PC-3 (cell line): ENCODE results near the gene PARD6B. TPM values are rescaled to one million over a fixed set of nuclear protein-coding genes. Genes with fewer than 3 reads are reported as not detected.

ENCODE experiments used
- ATAC-seq: fragments of 200-7000 bp; cut with Tn5 transposase; 2 replicates; pipeline ENCODE4 v1.9.1; 2020; ENCODE audit warnings: mild to moderate bottlenecking, moderate library complexity
- Bru-seq: library from RNA; stranded (reverse); fragments of 400-500 nt; gene quantifications from one replicate; lab custom pipeline; 2021; lab: Mats Ljungman, UMichigan
- BruChase-seq, 2 experiments: library from RNA; stranded (reverse); fragments of 400-500 nt; gene quantifications; one replicate each; lab custom pipeline; 2021; lab: Mats Ljungman, UMichigan
- BruUV-seq: library from RNA; stranded (reverse); fragments of 400-500 nt; replicated peaks from 2 replicates; lab custom pipeline; 2021; lab: Mats Ljungman, UMichigan
- CTCF ChIA-PET: fragments of 300-600 bp; sonication (Branson Sonifier 250); formaldehyde crosslinking; loops from one replicate; lab custom pipeline; 2022; ENCODE audit warnings: antibody characterized with exemption; lab: Charles Lee
- POLR2A ChIA-PET: fragments of 300-600 bp; sonication (Branson Sonifier 250); formaldehyde crosslinking; loops from one replicate; lab custom pipeline; 2022; ENCODE audit warnings: antibody characterized with exemption; ENCODE audit not compliant: unreplicated experiment; lab: Charles Lee
- DNase-seq: peaks from one replicate; pipeline ENCODE4 v3.0.0-alpha.2; 2015
- H2AFZ ChIP-seq: fragments of 300-600 bp; sonication (generic); 2 replicates; pipeline ENCODE4 v1.6.0; 2016; ENCODE audit warnings: antibody characterized with exemption, low read length
- H3F3A ChIP-seq: fragments of 300-600 bp; sonication (generic); one replicate; pipeline ENCODE4 v1.6.0; 2017; ENCODE audit warnings: antibody characterized with exemption, low read length, control low read depth, mild to moderate bottlenecking; ENCODE audit not compliant: unreplicated experiment
- H3K27ac ChIP-seq: fragments of 300-600 bp; sonication (generic); 2 replicates; pipeline ENCODE4 v1.5.1; 2016; ENCODE audit warnings: mild to moderate bottlenecking, low read length
- H3K27me3 ChIP-seq: fragments of 300-600 bp; sonication (generic); 2 replicates; pipeline ENCODE4 v1.6.1; 2016; ENCODE audit warnings: low read length, mixed read lengths
- H3K36me3 ChIP-seq: fragments of 300-600 bp; sonication (generic); 2 replicates; pipeline ENCODE4 v1.6.1; 2016; ENCODE audit warnings: low read depth, mixed run types, low read length, mixed read lengths
- H3K4me1 ChIP-seq: fragments of 300-600 bp; sonication (generic); 2 replicates; pipeline ENCODE4 v1.5.1; 2016; ENCODE audit warnings: low read length; ENCODE audit not compliant: insufficient read depth
- H3K4me2 ChIP-seq: fragments of 300-600 bp; sonication (generic); 2 replicates; pipeline ENCODE4 v1.6.0; 2016; ENCODE audit warnings: low read length
- H3K4me3 ChIP-seq: fragments of 300-600 bp; sonication (generic); 2 replicates; pipeline ENCODE4 v1.5.1; 2016; ENCODE audit warnings: mild to moderate bottlenecking, low read length, mixed read lengths
- H3K79me2 ChIP-seq: fragments of 300-600 bp; sonication (generic); 2 replicates; pipeline ENCODE4 v1.6.1; 2017; ENCODE audit warnings: low read length, mixed read lengths
- H3K9ac ChIP-seq: fragments of 300-600 bp; sonication (generic); 2 replicates; pipeline ENCODE4 v1.6.0; 2016; ENCODE audit warnings: mild to moderate bottlenecking, low read length
- H3K9me2 ChIP-seq: fragments of 300-600 bp; sonication (generic); replicated peaks from 2 replicates; pipeline ENCODE4 v1.6.1; 2016; ENCODE audit warnings: mixed run types, low read length, mixed read lengths
- H3K9me3 ChIP-seq: fragments of 300-600 bp; sonication (generic); 2 replicates; pipeline ENCODE4 v1.6.1; 2016; ENCODE audit warnings: low read length, mixed read lengths
- H4K20me1 ChIP-seq: fragments of 300-600 bp; sonication (generic); 2 replicates; pipeline ENCODE4 v1.6.1; 2016; ENCODE audit warnings: low read length, mixed read lengths
- EZH2 ChIP-seq: fragments of 300-600 bp; sonication (generic); IDR thresholded peaks from one replicate; pipeline ENCODE4 v1.6.1; 2017; ENCODE audit warnings: antibody characterized with exemption, mild to moderate bottlenecking, low read length; ENCODE audit not compliant: unreplicated experiment
- EZH2phosphoT487 ChIP-seq: fragments of 300-600 bp; sonication (generic); IDR thresholded peaks from 2 replicates; pipeline ENCODE4 v1.6.1; 2018; ENCODE audit warnings: mild to moderate bottlenecking, antibody characterized with exemption, low read length, borderline replicate concordance
- intact Hi-C: fragments of 100-400 bp; cut with micrococcal nuclease; formaldehyde crosslinking; loops from 2 replicates; pipeline ENCODE4 v1.9.0; 2023
- long read RNA-seq: library from polyadenylated mRNA; unstranded; transcript quantifications from one replicate; pipeline ENCODE4 v2.0.0, GENCODE V29; 2021; ENCODE audit not compliant: unreplicated experiment
- total RNA-seq: library from RNA; depleted of rRNA; stranded (reverse); fragments of >200 nt; gene quantifications from 2 replicates; pipeline ENCODE4 v1.2.3, GENCODE V29; 2014; rRNA removed
- TF ChIP-seq, protein P1 (sequence below): fragments of 300-600 bp; sonication (generic); conservative IDR thresholded peaks from 2 replicates; pipeline ENCODE4 v1.5.1; 2017; ENCODE audit warnings: antibody characterized with exemption, low read depth, mild to moderate bottlenecking, low read length

Gene PARD6B, protein sequence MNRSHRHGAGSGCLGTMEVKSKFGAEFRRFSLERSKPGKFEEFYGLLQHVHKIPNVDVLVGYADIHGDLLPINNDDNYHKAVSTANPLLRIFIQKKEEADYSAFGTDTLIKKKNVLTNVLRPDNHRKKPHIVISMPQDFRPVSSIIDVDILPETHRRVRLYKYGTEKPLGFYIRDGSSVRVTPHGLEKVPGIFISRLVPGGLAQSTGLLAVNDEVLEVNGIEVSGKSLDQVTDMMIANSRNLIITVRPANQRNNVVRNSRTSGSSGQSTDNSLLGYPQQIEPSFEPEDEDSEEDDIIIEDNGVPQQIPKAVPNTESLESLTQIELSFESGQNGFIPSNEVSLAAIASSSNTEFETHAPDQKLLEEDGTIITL
- total RNA-seq (3.7 and 4.3 TPM in 2 replicates), Bru-seq, nascent RNA (percentile 88 among the genes with signal in this experiment), BruChase-seq, experiment 1, labeled RNA remaining after a 6-hour chase (percentile 76 among the genes with signal in this experiment), BruChase-seq, experiment 2, labeled RNA remaining after a 2-hour chase (percentile 87 among the genes with signal in this experiment)
- long read RNA-seq, full-length matches to known transcripts, result 11 of 15 reads
- long read RNA-seq, partial matches to known transcripts, result 0 of 15 reads
- long read RNA-seq, other reads (novel, unspliced or antisense), result 4 of 15 reads

DNA sequence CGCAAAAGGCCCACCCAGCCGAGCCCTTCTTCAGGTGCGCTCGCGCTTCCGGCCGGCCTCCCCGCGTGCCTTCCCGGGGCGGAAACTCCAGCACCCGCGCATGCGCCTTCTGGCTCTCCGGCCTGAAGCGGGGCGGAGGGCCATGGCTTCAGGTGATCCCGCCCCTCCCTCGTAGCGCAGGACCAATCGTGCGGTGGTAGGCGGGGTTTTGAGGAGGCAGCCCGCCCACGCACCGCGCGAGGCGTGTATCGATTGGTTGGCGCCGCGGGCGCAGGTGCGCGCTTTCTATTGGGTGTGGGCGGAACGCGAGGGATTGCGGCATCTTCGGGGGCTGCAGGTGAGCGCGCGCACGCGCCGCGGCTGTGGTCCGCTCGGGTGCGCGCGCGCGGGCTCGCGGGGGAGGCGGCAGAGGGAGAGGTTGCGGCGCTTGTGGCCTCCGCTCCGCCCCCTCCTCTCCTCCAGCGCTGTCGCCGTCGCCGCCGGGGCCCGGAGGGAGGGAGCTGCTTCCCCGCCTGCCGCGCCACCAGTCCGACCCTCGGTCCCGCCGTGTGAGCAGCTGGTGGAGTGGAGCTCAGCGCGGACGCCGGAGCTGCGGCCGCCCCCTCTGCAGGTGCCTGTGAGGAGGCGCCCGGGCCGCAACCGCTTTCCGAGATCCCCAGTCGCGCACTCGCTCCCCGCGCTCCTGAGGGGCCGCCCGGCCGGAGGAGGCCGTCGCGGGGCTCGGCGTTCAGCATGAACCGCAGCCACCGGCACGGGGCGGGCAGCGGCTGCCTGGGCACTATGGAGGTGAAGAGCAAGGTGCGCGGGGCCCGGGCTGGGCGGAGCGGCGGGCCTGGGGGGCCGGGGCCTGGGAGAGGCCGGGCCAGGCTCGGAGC lies at the start of gene PARD6B:
PARD6B (plus strand) TSS at position 526 of the 875 bp plus-strand sequence; CDS start at position 733, 207 bp downstream.
- no TSS peak for BruUV-seq
- Histone ChIP-seq H2AFZ (peak within 1 kb of the TSS; percentile 85), H4K20me1 (peaks cover 14% of the 10 kb centered on the region; the same call in 1 of the 2 replicates), H3K4me2 (peak within 1 kb of the TSS; percentile 97), H3K79me2 (peaks cover 50% of the 10 kb centered on the region), H3K4me1 (peaks cover 61% of the 10 kb centered on the region), H3K4me3 (peak within 1 kb of the TSS; percentile 79), H3K36me3 (no peaks in the 10 kb centered on the region), H3F3A (peaks cover 6% of the 10 kb centered on the region), H3K9me2 (no peaks in the 10 kb centered on the region), H3K9me3 (no peaks in the 10 kb centered on the region), H3K27ac (peak within 1 kb of the TSS; percentile 6; the same call in 1 of the 2 replicates), H3K9ac (peak within 1 kb of the TSS; percentile 75), H3K27me3 (no peaks in the 10 kb centered on the region)
- DNase-seq, result peak; percentile 100
- peak; percentile 83 for ATAC-seq
- intact Hi-C loops, result loop anchor here (1.0 to 10.0 kb wide), 4 partner anchors 14 to 616 kb away; partner anchors contain the start of gene UBE2V1
- POLR2A ChIA-PET, result no interaction called here
- TF ChIP-seq EZH2phosphoT487, result peak; percentile 88
- TF ChIP-seq, protein P1, sequence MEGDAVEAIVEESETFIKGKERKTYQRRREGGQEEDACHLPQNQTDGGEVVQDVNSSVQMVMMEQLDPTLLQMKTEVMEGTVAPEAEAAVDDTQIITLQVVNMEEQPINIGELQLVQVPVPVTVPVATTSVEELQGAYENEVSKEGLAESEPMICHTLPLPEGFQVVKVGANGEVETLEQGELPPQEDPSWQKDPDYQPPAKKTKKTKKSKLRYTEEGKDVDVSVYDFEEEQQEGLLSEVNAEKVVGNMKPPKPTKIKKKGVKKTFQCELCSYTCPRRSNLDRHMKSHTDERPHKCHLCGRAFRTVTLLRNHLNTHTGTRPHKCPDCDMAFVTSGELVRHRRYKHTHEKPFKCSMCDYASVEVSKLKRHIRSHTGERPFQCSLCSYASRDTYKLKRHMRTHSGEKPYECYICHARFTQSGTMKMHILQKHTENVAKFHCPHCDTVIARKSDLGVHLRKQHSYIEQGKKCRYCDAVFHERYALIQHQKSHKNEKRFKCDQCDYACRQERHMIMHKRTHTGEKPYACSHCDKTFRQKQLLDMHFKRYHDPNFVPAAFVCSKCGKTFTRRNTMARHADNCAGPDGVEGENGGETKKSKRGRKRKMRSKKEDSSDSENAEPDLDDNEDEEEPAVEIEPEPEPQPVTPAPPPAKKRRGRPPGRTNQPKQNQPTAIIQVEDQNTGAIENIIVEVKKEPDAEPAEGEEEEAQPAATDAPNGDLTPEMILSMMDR, result no peak
- CTCF ChIA-PET, result no interaction called here

DNA sequence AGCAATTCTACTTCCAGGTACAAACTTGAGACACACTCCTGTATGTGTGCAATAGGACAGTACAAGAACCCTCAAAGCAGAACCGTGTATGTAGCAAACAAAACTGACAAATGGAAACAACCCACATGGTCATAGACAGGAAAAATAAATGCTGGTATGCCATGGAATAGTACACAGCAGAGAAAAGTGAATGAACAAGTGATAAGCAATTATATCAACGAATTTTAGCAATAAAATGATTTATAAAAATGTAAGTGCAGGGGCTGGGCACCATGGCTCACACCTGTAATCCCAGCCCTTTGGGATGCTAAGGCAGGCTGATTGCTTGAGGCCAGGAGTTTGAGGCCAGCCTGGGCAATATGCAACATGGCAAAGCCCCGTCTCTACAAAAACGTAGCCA lies 49.3 kb upstream of the PARD6B start:
- no peak overlapping the region for H2AFZ ChIP-seq
- ATAC-seq, result no peak
- BruUV-seq, result no TSS peak
- H3K4me1 ChIP-seq, result peaks cover 6% of the 10 kb centered on the region; the same call in 1 of the 2 replicates
- no peak overlapping the region for H3K4me2 ChIP-seq
- H3F3A ChIP-seq, result no peaks in the 10 kb centered on the region
- no peak for TF ChIP-seq EZH2
- TF ChIP-seq, protein P1, result no peak
- TF ChIP-seq EZH2phosphoT487, result no peak
- ChIA-PET POLR2A (no interaction called here), CTCF (no interaction called here)
- DNase-seq, result no peak
- H3K27me3 ChIP-seq, result no peaks in the 10 kb centered on the region
- no peaks in the 10 kb centered on the region for H3K9me2 ChIP-seq
- H3K9me3 ChIP-seq, result no peaks in the 10 kb centered on the region
- no peak overlapping the region for H3K27ac ChIP-seq
- H3K9ac ChIP-seq, result no peak overlapping the region
- H3K79me2 ChIP-seq, result no peaks in the 10 kb centered on the region
- no peak overlapping the region for H3K4me3 ChIP-seq
- no peaks in the 10 kb centered on the region for H3K36me3 ChIP-seq
- no peaks in the 10 kb centered on the region for H4K20me1 ChIP-seq
- intact Hi-C loops, result no loop called here
